Astrocyte of the cerebellum (primary cell): Measurements from ENCODE around the gene NOC3L.

Source experiments
- DNase-seq: peaks from one replicate; pipeline ENCODE4 v3.0.0-alpha.2; 2011; ENCODE audit warnings: low read depth
- H3K4me3 ChIP-seq: 2 replicates; pipeline ENCODE4 v1.5.1; 2011; ENCODE audit warnings: mild to moderate bottlenecking, low read depth, low read length, moderate library complexity
- in situ Hi-C: cut with HindIII; loops from 2 replicates; pipeline ENCODE4 v1.10.0; 2017; ENCODE audit warnings: low sequenced_read_pairs
- TF ChIP-seq, protein P1 (sequence below): IDR thresholded peaks from 2 replicates; pipeline ENCODE4 v1.5.1; 2012; ENCODE audit warnings: low read length, low read depth, moderate library complexity, mild to moderate bottlenecking; ENCODE audit errors: missing control alignments

NOC3L gene

DNA sequence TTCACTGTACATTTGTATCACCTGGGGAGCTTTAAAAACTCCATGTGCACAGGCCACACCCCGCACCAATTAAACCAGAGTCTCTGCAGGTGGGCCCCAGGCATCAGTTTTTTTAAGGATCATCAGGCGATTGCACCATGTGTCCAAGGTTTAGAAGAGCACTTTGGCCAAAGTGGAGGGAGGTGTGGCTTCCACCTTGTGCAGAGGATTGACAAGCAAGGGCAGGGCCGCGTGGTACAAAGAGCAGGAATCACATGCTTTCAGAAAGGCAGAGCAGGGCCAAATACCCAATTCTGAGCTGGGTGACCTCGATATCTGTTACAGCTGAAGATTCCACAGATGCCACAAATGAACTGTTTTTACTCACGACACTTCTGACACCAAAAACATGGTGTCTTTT lies 52.4 kb downstream of the NOC3L start:
- no peak overlapping the region for H3K4me3 ChIP-seq
- no peak for DNase-seq
- TF ChIP-seq, protein P1, sequence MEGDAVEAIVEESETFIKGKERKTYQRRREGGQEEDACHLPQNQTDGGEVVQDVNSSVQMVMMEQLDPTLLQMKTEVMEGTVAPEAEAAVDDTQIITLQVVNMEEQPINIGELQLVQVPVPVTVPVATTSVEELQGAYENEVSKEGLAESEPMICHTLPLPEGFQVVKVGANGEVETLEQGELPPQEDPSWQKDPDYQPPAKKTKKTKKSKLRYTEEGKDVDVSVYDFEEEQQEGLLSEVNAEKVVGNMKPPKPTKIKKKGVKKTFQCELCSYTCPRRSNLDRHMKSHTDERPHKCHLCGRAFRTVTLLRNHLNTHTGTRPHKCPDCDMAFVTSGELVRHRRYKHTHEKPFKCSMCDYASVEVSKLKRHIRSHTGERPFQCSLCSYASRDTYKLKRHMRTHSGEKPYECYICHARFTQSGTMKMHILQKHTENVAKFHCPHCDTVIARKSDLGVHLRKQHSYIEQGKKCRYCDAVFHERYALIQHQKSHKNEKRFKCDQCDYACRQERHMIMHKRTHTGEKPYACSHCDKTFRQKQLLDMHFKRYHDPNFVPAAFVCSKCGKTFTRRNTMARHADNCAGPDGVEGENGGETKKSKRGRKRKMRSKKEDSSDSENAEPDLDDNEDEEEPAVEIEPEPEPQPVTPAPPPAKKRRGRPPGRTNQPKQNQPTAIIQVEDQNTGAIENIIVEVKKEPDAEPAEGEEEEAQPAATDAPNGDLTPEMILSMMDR = no peak
- in situ Hi-C loops = loop anchor here (25.0 kb wide), 1 partner anchor 398 kb away; no protein-coding TSS in a partner anchor

DNA sequence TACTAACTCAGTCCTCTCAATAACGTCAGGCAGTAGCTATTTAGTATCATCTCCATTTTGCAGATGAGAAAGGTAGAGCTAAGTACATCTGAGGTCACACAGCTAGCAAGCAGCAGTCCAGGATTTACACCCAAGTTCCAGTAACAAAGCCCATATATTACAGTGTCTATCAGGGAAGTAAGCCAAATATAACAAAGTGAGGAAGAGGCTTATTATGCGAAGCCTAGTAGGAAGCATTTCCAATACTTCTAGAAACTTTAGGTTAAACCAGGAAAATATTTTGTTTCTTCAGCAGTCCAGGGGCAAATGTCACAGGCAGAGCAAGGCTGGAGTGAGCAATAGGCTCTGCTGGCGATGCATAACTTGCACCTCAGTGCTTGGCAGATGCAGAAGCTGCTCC lies 53.9 kb downstream of the NOC3L start:
- TF ChIP-seq, protein P1 = no peak
- in situ Hi-C loops = loop anchor here (25.0 kb wide), 1 partner anchor 397 kb away; no protein-coding TSS in a partner anchor
- DNase-seq = no peak
- H3K4me3 ChIP-seq = no peak overlapping the region

DNA sequence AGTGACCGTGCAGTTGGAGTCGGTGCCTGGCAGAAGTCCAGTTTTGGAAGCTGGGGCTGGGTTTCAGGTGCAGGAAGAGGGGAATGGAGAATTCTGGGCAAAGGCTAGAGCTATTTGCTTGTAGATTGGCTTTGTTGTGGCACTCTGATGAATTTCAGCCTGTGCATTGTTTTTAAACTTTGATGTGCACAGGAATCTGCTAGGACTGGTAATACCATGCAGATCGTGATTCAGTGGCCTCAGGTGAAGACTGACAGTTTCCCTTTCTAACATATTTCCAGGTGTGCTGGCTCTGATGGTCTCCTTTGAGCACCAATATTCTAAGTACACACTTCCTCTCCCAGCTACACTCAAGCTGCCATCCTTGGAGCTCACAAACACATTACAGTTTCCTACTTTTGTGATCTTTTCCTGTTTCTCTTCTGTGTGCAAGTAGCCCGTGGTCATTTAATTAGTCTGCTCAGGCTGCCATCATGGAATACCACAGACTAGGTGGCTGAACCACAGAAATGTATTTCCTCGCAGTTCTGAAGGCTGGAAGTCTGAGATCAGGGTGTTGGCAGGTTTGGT lies 55.6 kb downstream of the NOC3L start:
- in situ Hi-C loops = loop anchor here (25.0 kb wide), 1 partner anchor 395 kb away; no protein-coding TSS in a partner anchor
- no peak overlapping the region for H3K4me3 ChIP-seq
- no peak for DNase-seq
- TF ChIP-seq, protein P1 = no peak

DNA sequence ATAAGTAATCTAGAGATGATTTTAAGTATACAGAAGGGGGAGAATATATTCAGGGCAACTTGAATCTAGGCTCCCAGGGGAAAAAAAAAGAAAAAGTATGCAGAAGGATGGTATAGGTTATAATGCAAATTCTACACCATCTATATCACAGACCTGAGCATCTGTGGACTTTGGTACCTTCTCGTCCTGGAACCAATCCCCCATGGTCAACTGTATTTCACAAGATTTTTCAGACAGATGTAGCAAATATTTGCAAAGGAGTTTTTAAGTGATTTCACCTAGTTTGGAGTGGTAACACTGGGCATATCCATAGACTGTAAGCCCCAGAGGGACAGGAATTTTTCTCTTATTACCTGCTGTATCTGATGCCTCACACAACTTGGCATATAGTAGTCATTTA lies 58.8 kb downstream of the NOC3L start:
- no peak overlapping the region for H3K4me3 ChIP-seq
- in situ Hi-C loops = loop anchor here (25.0 kb wide), 1 partner anchor 392 kb away; no protein-coding TSS in a partner anchor
- DNase-seq = no peak
- TF ChIP-seq, protein P1 = no peak

DNA sequence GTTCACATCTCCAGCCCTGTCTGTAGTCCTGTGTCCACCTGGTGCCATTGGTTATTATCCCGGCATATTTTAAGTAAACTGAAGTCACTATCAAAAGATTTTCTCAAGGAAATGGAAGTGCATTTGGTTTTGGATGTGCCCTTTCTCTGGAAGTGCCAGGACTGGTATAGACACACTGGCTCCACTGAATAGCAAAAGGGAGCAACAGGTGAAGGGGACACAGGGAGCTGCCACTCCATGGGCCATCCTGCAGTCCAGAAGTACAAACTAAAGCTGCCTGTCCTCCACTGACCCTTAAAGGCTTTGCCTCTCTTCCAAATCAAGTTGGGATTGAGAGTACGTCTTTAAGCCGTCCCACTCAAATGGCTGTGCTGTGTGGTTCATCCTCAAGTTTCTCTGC lies 62.7 kb downstream of the NOC3L start:
- TF ChIP-seq, protein P1 = no peak
- H3K4me3 ChIP-seq = no peak overlapping the region
- in situ Hi-C loops = loop anchor here (25.0 kb wide), 1 partner anchor 388 kb away; no protein-coding TSS in a partner anchor
- DNase-seq = no peak

DNA sequence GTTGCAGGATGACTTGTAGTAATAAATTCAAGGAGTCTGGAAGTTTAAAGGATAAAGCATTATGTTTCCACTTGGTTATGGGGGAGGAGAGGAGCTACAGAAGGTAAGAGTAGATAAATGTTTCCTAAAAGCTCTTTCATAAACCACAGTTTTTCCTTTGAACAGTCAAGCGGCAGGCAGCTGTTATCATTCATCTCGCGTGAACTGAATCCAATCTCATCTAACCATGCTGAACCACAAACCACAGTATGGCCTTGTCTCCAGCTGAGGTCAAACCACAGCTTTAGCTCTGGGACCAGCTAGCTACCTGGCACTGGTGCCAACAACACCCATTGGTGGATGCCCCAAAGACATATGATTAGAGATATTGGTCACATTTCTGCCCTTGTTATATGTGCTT lies 63.3 kb downstream of the NOC3L start:
- peak; percentile 81 for DNase-seq
- H3K4me3 ChIP-seq = no peak overlapping the region
- in situ Hi-C loops = no loop called here
- TF ChIP-seq, protein P1 = no peak
